GM12872 (cell line): ENCODE measurements around the gene INTS6.

Experiments used
- TF ChIP-seq, protein P1 (sequence below): IDR thresholded peaks from 3 replicates; pipeline ENCODE4 v1.5.1; 2011; ENCODE audit warnings: low read depth, mild to moderate bottlenecking, low read length, moderate library complexity; ENCODE audit not compliant: insufficient read depth

INTS6 gene

GRCh38 chr13:51494156-51494555 lies 41.3 kb upstream of the INTS6 start:
- TF ChIP-seq, protein P1, sequence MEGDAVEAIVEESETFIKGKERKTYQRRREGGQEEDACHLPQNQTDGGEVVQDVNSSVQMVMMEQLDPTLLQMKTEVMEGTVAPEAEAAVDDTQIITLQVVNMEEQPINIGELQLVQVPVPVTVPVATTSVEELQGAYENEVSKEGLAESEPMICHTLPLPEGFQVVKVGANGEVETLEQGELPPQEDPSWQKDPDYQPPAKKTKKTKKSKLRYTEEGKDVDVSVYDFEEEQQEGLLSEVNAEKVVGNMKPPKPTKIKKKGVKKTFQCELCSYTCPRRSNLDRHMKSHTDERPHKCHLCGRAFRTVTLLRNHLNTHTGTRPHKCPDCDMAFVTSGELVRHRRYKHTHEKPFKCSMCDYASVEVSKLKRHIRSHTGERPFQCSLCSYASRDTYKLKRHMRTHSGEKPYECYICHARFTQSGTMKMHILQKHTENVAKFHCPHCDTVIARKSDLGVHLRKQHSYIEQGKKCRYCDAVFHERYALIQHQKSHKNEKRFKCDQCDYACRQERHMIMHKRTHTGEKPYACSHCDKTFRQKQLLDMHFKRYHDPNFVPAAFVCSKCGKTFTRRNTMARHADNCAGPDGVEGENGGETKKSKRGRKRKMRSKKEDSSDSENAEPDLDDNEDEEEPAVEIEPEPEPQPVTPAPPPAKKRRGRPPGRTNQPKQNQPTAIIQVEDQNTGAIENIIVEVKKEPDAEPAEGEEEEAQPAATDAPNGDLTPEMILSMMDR: no peak

- TF ChIP-seq, protein P1: no peak
These were observed 35.4 kb upstream of the INTS6 start for GRCh38 chr13:51488212-51488611.

DNA sequence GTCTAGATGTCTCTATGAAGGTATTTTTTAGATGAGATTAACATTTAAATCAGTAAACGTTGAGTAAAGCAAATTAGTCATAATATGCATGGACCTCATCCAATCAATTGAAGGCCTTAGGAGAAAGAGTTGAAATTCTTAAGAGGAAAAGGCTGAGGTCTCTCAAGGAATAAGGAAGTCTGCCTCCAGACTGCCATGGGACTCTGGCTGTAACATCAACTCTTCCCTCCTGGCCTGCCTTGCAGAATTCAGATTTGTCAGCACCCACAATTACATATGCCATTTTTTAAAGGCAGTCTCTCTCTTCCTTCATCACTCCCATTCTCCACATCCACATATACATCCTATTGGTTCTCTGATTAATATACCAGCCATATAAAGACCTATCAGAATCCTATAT lies 28.8 kb upstream of the INTS6 start:
- TF ChIP-seq, protein P1: no peak

- TF ChIP-seq, protein P1: no peak
These were observed 26.3 kb upstream of the INTS6 start for GRCh38 chr13:51479199-51479523.

DNA sequence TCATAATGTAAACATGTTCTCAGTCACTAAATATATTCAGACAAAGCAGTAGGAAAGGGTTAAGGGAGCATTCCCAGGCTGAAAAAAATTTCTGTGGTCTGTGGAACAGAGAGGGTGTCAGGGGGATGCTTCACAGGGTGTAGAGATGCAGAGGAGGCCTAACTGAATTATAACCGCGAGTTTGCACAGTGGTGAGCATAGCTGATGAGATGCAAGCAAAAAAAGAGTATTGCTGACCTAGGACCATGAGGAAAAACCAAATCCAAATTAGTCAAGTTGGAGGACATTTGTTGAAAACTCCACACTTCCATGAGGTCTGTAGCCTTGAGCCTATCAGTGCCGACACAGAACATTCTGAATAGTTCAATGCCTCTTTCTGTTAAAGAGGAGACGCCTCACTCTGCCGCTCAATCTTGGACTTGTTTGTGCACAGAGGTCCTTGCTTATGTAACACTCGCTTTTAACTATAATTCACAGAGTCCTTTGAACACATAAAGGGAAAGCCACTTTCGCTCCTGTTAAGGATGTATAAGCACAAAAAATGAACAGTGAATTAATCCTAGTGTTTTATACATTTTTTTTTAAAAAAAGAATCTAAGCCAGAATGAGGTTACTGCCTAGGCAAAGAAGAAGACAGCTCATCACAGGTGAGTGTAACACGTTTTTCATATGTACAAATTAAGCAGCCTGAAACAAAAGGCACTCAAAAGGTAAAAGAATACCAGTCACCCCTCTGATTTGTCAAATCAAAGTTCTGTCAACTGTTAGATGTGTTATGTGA lies 25.8 kb upstream of the INTS6 start:
- TF ChIP-seq, protein P1: no peak

- TF ChIP-seq, protein P1: no peak
These were observed 25.0 kb upstream of the INTS6 start for GRCh38 chr13:51477653-51478324.

DNA sequence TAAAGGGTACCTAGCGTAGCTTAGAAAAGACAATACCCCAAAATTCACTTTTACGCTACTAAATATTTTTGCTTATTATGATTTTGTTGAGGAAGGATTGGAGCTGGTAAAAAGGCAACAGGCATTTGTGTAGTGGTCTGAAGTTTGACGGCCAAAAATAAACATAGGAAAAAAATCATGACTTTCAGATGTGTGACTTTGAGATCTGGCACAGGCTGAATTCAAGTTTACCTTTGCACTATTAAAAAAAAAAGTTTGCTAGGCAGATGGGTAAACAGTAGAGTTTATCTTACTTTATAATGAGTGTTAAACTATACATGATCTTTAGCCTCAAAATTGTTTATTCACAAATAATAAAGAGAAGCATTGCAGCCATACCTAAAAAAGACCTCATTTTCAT lies 24.3 kb upstream of the INTS6 start:
- TF ChIP-seq, protein P1: no peak
